Activated CD4-positive, alpha-beta T cell treated with anti-CD3 and anti-CD28 coated beads, Interleukin-2, amount 10 ng/mL, durations not matched to agents 7 days and 5 days (primary cell): ENCODE measurements around the gene ZFP62. TPM values are rescaled to one million over a fixed set of nuclear protein-coding genes. Genes with fewer than 3 reads are reported as not detected.
"Not testable (repeated sequence)": the region's sequence is repeated elsewhere in the genome, so short reads cannot be mapped to it uniquely, and the experiment has no call there.

Experiments
- CTCF ChIA-PET: fragments of 350-600 bp; sonication (Branson Sonifier 250); formaldehyde crosslinking; loops from one replicate; lab custom pipeline; 2021; ENCODE audit warnings: antibody characterized with exemption; lab: Charles Lee
- POLR2A ChIA-PET: fragments of 350-600 bp; sonication (Branson Sonifier 250); formaldehyde crosslinking; loops from one replicate; lab custom pipeline; 2021; ENCODE audit warnings: antibody characterized with exemption; lab: Charles Lee
- DNase-seq: peaks from one replicate; pipeline ENCODE4 v3.0.0-alpha.2; 2020
- H3K27ac Mint-ChIP-seq: one replicate; pipeline ENCODE4 v1.8.0; 2021; ENCODE audit warnings: mild to moderate bottlenecking, moderate library complexity, mixed read lengths
- H3K27me3 Mint-ChIP-seq: one replicate; pipeline ENCODE4 v1.8.0; 2021; ENCODE audit warnings: mixed read lengths
- H3K36me3 Mint-ChIP-seq: one replicate; pipeline ENCODE4 v1.8.0; 2021; ENCODE audit warnings: low read depth, mixed read lengths
- H3K4me1 Mint-ChIP-seq: one replicate; pipeline ENCODE4 v1.8.0; 2021; ENCODE audit warnings: mixed read lengths
- H3K4me3 Mint-ChIP-seq: one replicate; pipeline ENCODE4 v1.8.0; 2021; ENCODE audit warnings: mild to moderate bottlenecking, moderate library complexity, mixed read lengths
- H3K9me3 Mint-ChIP-seq: one replicate; pipeline ENCODE4 v1.8.0; 2021; ENCODE audit warnings: mixed read lengths
- total RNA-seq, 2 experiments: library from RNA; stranded (reverse); gene quantifications; one replicate each; pipeline ENCODE4 v1.2.3, GENCODE V29; 2021

Gene ZFP62
- total RNA-seq, 2 experiments from 2014 or later = 35.6 to 36.5 TPM

GRCh38 chr5:180839227-180839626, 21.8 kb downstream of the ZFP62 start:
- CTCF ChIA-PET = interaction anchor here (1.6 kb wide), 1 partner anchor 9 kb away, joined by 5 read pairs; no protein-coding TSS in a partner anchor
- POLR2A ChIA-PET = no interaction called here
- Mint-ChIP-seq H3K27ac (no peak overlapping the region), H3K9me3 (peaks cover 11% of the 10 kb centered on the region), H3K36me3 (peaks cover 50% of the 10 kb centered on the region), H3K4me3 (no peak overlapping the region), H3K27me3 (no peaks in the 10 kb centered on the region), H3K4me1 (peaks cover 6% of the 10 kb centered on the region)
- no peak for DNase-seq

- peaks cover 59% of the 10 kb centered on the region for H3K36me3 Mint-ChIP-seq
- DNase-seq = no peak
- H3K4me1 Mint-ChIP-seq = peaks cover 21% of the 10 kb centered on the region
- POLR2A ChIA-PET = no interaction called here
- no peak overlapping the region for H3K27ac Mint-ChIP-seq
- H3K27me3 Mint-ChIP-seq = no peaks in the 10 kb centered on the region
- CTCF ChIA-PET = interaction anchor here (0.9 to 1.0 kb wide), 2 partner anchors 10 to 12 kb away, joined by 3 read pairs; no protein-coding TSS in a partner anchor
- H3K4me3 Mint-ChIP-seq = no peak overlapping the region
- H3K9me3 Mint-ChIP-seq = peaks cover 11% of the 10 kb centered on the region
Observed at GRCh38 chr5:180837478-180837877, 23.6 kb downstream of the ZFP62 start.

- DNase-seq = peak; percentile 70
- ChIA-PET POLR2A (no interaction called here), CTCF (no interaction called here)
- Mint-ChIP-seq H3K27me3 (no peaks in the 10 kb centered on the region), H3K36me3 (peaks cover 71% of the 10 kb centered on the region), H3K27ac (peak overlapping the region; percentile 96), H3K4me1 (peaks cover 39% of the 10 kb centered on the region), H3K4me3 (peak overlapping the region; percentile 92), H3K9me3 (peaks cover 3% of the 10 kb centered on the region)
Observed at GRCh38 chr5:180832638-180833068, 28.4 kb downstream of the ZFP62 start.

GRCh38 chr5:180831139-180832093, 29.7 kb downstream of the ZFP62 start:
- Mint-ChIP-seq H3K4me3 (peak overlapping the region; percentile 92), H3K4me1 (peaks cover 40% of the 10 kb centered on the region), H3K36me3 (peaks cover 64% of the 10 kb centered on the region), H3K27ac (peak overlapping the region; percentile 96), H3K27me3 (no peaks in the 10 kb centered on the region), H3K9me3 (peaks cover 3% of the 10 kb centered on the region)
- ChIA-PET POLR2A (interaction anchor here (0.6 to 1.0 kb wide), 3 partner anchors 28 to 429 kb away, joined by 3 to 14 read pairs (median 3); no protein-coding TSS in a partner anchor), CTCF (interaction anchor here (0.8 to 3.0 kb wide), 10 partner anchors 10 to 37 kb away, joined by 3 to 14 read pairs (median 5); partner anchors contain the start of genes MGAT1 and ZFP62)
- peak; percentile 75 for DNase-seq

- Mint-ChIP-seq H3K36me3 (peaks cover 58% of the 10 kb centered on the region), H3K4me3 (peak overlapping the region; percentile 92), H3K4me1 (peaks cover 47% of the 10 kb centered on the region), H3K27ac (peak overlapping the region; percentile 96), H3K27me3 (no peaks in the 10 kb centered on the region), H3K9me3 (peaks cover 3% of the 10 kb centered on the region)
- ChIA-PET POLR2A (interaction anchor here (0.6 to 1.5 kb wide), 3 partner anchors 20 to 430 kb away, joined by 3 to 14 read pairs (median 4); no protein-coding TSS in a partner anchor), CTCF (interaction anchor here (0.7 to 3.0 kb wide), 16 partner anchors 9 to 46 kb away, joined by 3 to 14 read pairs (median 4); partner anchors contain the start of genes MGAT1 and ZFP62)
- DNase-seq = peak; percentile 82
Observed at GRCh38 chr5:180830253-180831138, 30.6 kb downstream of the ZFP62 start.

- H3K4me1 Mint-ChIP-seq = peaks cover 55% of the 10 kb centered on the region
Observed at GRCh38 chr5:180829726-180830125, 31.4 kb downstream of the ZFP62 start.

GRCh38 chr5:180828756-180829531, 32.1 kb downstream of the ZFP62 start:
- H3K9me3 Mint-ChIP-seq, H3K27ac Mint-ChIP-seq, H3K27me3 Mint-ChIP-seq, DNase-seq: not testable (repeated sequence)
- H3K4me1 Mint-ChIP-seq = peaks cover 55% of the 10 kb centered on the region
- H3K36me3 Mint-ChIP-seq = peaks cover 43% of the 10 kb centered on the region
- peak overlapping the region; percentile 54 for H3K4me3 Mint-ChIP-seq
- POLR2A ChIA-PET = interaction anchor here (1.5 kb wide), 1 partner anchor 18 kb away, joined by 4 read pairs; no protein-coding TSS in a partner anchor
- CTCF ChIA-PET = interaction anchor here (1.1 to 3.0 kb wide), 3 partner anchors 11 to 26 kb away, joined by 3 to 14 read pairs (median 5); partner anchors contain the start of gene MGAT1

More at GRCh38 chr5:180829726-180830125, 31.4 kb downstream of the ZFP62 start:
- Mint-ChIP-seq H3K27ac (peak overlapping the region; percentile 96), H3K9me3 (peaks cover 3% of the 10 kb centered on the region), H3K4me3 (peak overlapping the region; percentile 92), H3K27me3 (no peaks in the 10 kb centered on the region), H3K36me3 (peaks cover 50% of the 10 kb centered on the region)
- no peak for DNase-seq
- ChIA-PET POLR2A (interaction anchor here (1.5 kb wide), 1 partner anchor 19 kb away, joined by 4 read pairs; no protein-coding TSS in a partner anchor), CTCF (interaction anchor here (0.7 to 3.0 kb wide), 11 partner anchors 8 to 45 kb away, joined by 3 to 14 read pairs (median 5); partner anchors contain the start of genes MGAT1 and ZFP62)

- H3K9me3 Mint-ChIP-seq, H3K27me3 Mint-ChIP-seq, H3K4me3 Mint-ChIP-seq, POLR2A ChIA-PET, H3K27ac Mint-ChIP-seq, DNase-seq: not testable (repeated sequence)
- CTCF ChIA-PET = interaction anchor here (0.6 to 1.7 kb wide), 4 partner anchors 9 to 13 kb away, joined by 3 to 4 read pairs (median 3); no protein-coding TSS in a partner anchor
- H3K4me1 Mint-ChIP-seq = peaks cover 48% of the 10 kb centered on the region
- peaks cover 35% of the 10 kb centered on the region for H3K36me3 Mint-ChIP-seq
Observed at GRCh38 chr5:180827374-180827773, 33.7 kb downstream of the ZFP62 start.

- DNase-seq = no peak
- CTCF ChIA-PET = interaction anchor here (0.5 to 2.0 kb wide), 6 partner anchors 8 to 346 kb away, joined by 3 to 5 read pairs (median 4); no protein-coding TSS in a partner anchor
Observed at GRCh38 chr5:180825768-180826525, 35.1 kb downstream of the ZFP62 start.

GRCh38 chr5:180824630-180825476, 36.2 kb downstream of the ZFP62 start:
- Mint-ChIP-seq H3K36me3 (peaks cover 18% of the 10 kb centered on the region), H3K4me3 (no peak overlapping the region), H3K27me3 (no peaks in the 10 kb centered on the region), H3K27ac (no peak overlapping the region), H3K4me1 (peaks cover 44% of the 10 kb centered on the region), H3K9me3 (peaks cover 3% of the 10 kb centered on the region)
- no peak for DNase-seq
- POLR2A ChIA-PET = interaction anchor here (1.1 kb wide), 1 partner anchor 15 kb away, joined by 3 read pairs; no protein-coding TSS in a partner anchor
- CTCF ChIA-PET = interaction anchor here (1.4 to 2.0 kb wide), 4 partner anchors 12 to 427 kb away, joined by 3 to 5 read pairs (median 4); no protein-coding TSS in a partner anchor

More at GRCh38 chr5:180825768-180826525, 35.1 kb downstream of the ZFP62 start:
- no peak overlapping the region for H3K27ac Mint-ChIP-seq
- peaks cover 29% of the 10 kb centered on the region for H3K36me3 Mint-ChIP-seq
- H3K4me3 Mint-ChIP-seq = no peak overlapping the region
- H3K4me1 Mint-ChIP-seq = peaks cover 49% of the 10 kb centered on the region
- POLR2A ChIA-PET = no interaction called here
- H3K27me3 Mint-ChIP-seq = no peaks in the 10 kb centered on the region
- H3K9me3 Mint-ChIP-seq = peaks cover 3% of the 10 kb centered on the region
